ENCODE data around the gene SEPTIN3.

DNA sequence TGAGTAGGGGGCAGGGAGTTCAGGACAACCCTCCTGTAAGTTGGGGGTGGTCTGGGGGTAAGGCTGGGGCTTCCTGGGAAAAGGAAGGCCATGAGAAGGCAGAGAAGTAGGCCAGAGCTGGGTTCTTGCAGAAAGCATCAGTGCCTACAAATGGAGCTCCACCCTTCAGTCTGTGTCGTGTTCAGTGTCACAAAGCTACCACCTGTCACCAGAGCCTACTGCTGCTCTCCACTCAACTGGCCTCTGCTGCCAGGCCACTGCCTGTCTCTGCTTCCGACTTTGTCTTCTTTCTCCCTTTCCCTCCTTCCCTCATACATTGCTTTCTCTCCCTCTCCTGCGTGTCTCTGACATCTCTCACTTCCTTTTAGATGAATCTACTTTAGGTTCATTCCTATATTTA, 26.0 kb downstream of the SEPTIN3 start:
- TF ChIP-seq CTCF (IDR thresholded peaks at IDR 0.05) (no peak), POLR2A (IDR thresholded peaks at IDR 0.05) (no peak)
